DMS79 (cell line): ENCODE results near the gene UBE2E1.
"Not testable (repeated sequence)": the region's sequence is repeated elsewhere in the genome, so short reads cannot be mapped to it uniquely, and the experiment has no call there.

ENCODE experiments used
- DNase-seq: peaks from one replicate; lab custom pipeline; 2025; lab: John Stamatoyannopoulos, UW

UBE2E1 gene

GRCh38 chr3:23881993-23882392, 76.2 kb downstream of the UBE2E1 start:
- not testable (repeated sequence) for DNase-seq

GRCh38 chr3:23882487-23882918, 76.7 kb downstream of the UBE2E1 start:
- no peak for DNase-seq

- no peak for DNase-seq
Observed at GRCh38 chr3:23884481-23884880, 78.7 kb downstream of the UBE2E1 start.

DNA sequence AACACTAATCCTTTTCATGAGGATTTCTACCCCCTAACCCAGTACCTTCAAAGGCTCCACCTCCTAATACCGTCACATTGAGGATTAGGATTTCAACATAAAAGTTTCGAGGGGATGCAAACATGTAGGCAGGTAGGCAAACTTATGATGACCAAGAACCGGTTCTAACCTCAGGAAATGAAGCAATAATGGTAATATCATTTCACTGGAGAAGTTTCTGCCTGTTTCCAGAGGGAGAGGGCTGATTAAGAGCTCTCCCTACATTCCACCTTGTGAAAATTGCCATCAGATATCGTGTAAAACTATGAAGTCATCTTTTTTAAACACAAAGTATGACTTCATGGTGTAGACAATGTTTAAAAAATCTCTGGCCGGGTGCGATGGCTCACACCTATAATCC, 79.5 kb downstream of the UBE2E1 start:
- DNase-seq = no peak

GRCh38 chr3:23886311-23886710, 80.6 kb downstream of the UBE2E1 start:
- no peak for DNase-seq

DNA sequence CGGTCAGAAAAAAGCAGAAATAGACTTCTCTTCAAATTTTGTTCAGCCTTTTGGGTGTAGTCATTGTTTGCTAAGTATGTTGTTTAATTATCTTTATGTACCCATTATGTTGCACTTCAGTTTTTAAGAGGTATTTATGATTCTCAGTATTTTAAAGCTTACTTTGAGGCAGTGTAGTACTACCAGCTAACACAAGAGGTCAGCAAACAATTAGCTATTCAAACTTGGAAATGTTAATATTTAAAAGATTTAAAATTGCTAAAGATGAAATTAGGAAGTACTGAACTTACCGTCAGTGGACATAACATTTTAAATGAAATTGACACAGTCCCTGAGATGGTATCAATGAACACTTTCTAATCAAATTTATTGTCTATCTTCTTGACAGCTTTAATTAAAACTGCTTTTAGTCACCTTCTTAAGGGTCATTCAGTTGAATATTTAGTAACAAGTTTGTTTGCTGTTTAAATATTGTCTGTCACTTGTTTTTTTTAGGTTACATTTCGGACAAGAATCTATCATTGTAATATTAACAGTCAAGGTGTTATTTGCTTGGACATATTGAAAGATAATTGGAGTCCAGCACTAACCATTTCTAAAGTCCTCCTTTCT, 83.0 kb downstream of the UBE2E1 start:
- no peak for DNase-seq

DNA sequence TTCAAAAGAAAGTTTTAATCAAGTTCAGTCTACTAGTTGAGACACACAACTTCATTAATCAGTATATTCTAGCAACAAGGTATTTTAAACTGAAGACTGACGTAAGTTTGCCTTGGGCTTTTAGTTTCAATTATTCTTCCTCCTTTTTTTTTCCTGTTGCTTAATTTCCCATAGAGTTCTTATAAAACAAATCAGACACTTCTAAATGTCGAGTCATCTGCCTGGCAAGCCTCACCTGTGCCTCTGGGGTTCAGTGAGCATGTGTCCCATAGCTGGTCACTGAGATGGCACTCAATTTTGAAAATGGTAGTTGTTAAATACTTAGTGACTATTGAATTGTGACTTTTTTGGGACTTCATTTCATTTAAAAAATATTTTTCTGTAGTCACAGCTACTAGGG, 83.6 kb downstream of the UBE2E1 start:
- DNase-seq = no peak

- no peak for DNase-seq
Observed at GRCh38 chr3:23889950-23890349, 84.2 kb downstream of the UBE2E1 start.

DNA sequence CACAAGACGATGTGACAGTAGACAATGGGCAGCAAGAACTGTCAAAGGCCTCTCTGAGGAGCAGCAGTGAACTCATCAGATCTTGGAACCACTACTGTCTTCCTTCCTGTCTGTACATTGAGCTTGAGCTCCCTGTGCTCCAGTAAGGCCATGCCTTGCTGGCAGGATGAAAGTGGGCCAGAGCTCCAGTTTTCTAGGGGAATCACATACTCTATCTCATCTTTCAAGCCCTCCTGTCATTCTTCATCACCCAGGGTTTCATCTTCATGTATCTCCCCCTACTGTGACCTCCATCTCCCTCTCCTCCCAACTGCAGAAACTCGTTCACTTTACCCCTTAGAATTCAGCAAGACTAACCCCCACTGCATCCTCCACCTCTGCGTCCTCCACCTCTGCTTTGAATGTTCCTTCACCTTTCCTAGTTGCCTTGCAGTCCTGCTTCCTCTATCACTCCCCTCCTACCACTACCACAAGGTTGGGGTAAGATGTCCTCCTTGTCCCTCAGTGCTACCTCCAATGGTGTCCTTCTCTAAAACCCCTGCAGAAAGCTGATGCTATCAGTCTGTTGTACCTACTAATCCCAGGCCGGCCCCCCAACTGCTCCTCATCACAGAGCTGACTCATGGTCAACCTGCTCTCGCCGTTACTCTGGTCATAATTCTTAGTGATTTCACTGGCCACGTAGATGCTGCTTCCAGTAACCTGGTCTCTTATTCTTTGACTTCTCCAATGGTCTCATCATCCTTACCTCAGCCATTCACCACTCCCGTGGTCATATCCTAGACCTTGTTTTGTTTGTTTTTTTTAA, 88.7 kb downstream of the UBE2E1 start:
- DNase-seq = no peak

DNA sequence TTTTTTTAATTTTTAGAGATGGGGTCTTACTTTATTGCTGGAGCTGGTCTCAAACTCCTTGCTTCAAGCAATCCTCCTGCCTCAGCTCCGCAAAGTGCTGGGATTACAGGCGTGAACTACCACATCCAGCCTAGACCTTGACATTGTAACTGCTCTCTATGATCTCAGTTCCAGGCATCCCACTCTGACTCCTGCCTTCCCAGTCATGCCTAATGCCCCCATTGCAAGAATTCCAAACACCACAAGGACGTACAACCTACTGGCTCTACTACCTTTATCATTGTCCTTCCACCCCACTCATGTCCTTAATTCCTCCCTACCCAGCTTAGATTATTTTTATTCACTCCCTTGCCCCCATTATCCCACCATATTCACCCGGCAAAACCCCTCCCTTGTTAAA, 89.4 kb downstream of the UBE2E1 start:
- DNase-seq = no peak

DNA sequence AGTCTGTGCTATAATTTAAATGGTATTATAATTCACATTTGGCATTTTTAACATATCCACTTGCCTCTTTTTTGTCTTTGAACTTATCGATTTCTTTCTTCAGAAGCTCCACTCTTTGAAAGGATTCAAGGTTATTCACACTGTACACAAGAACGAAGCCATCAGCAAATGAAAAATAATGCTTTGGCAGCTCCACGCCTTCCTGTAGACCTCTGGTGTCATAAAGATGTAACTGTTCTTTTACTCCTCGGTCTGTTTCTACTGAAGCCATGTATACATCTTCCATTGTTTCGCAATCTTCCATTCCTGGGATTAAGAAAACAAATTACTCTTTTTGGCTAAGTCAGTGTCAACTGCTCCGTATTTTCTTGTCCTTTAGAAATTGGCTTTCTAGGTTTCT, 95.0 kb downstream of the UBE2E1 start:
- no peak for DNase-seq

DNA sequence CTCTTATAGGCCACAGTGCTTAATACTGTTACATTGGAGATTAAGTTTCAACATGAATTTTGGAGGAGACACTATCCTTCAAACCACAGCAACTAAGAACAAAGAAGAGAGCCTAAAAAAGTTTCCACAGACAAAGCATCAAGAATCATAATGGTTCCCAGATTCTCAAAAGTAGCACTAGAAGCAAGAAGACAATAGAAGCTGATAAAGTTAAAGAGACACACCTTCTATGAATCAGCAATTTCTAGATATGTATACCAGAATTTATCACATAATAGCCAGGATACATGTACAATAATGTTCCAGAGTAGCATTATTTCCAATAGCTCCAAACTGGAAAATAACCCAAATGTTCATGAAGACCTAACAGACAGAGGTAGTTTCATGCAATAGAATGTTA, 98.8 kb downstream of the UBE2E1 start:
- DNase-seq = no peak

DNA sequence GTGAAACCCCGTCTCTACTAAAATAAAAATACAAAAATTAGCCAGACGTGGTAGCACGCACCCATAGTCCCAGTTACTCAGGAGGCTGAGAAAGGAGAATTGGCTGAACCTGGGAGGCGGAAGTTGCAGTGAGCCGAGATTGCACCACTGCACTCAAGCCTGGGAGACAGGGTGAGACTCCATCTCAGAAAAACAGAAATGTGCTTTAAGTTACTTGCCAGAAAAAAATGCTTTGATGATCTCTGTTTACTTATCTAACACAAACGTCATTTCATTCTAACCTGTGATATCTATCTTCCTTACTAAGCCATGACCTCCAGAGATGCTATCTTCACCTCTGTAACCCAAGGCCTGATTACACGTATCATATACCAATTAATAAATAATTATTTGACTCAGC, 103.6 kb downstream of the UBE2E1 start:
- DNase-seq = no peak

DNA sequence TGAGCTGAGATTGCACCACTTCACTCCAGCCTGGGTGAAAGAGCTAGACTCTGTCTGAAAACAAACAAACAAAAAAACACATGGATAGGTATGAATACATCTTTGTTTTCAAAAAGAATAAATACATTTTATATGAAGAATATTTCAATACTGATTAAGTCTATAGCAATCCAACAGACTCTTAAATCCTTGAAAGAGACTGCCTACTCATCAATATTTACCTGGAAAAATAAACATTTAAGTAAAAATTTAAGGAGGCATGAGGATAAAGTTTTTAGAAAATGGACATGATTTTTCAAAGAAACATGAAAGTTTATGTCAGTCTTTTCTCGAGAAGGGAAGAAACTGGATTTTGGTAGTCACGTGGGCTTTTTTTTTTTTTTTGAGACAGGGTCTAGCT, 105.6 kb downstream of the UBE2E1 start:
- no peak for DNase-seq

DNA sequence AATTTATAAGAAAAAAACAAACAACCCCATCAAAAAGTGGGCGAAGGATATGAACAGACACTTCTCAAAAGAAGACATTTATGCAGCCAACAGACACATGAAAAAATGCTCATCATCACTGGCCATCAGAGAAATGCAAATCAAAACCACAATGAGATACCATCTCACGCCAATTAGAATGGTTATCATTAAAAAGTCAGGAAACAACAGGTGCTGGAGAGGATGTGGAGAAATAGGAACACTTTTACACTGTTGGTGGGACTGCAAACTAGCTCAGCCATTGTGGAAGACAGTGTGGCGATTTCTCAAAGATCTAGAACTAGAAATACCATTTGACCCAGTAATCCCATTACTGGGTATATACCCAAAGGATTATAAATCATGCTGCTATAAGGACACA, 106.6 kb downstream of the UBE2E1 start:
- DNase-seq = not testable (repeated sequence)

DNA sequence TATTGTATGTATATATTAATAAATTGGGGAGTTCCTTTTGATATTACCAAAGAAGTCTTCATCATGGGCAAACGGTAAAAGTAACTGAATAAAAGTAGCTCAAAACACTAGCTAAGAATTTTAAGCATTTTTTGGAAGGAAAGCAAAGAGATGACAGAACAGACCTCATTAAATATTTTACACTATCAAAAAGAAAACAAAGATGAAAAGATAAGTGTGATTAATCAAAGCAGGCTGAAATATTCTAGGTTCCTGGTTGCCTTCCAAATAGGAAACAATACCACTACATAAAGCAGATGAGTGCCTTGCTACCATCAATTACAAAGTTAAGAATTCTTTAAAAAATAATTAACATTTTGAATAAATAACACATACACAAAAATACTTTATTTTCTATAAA, 107.4 kb downstream of the UBE2E1 start:
- no peak for DNase-seq

- DNase-seq = no peak
Observed at GRCh38 chr3:23913873-23914743, 108.4 kb downstream of the UBE2E1 start.

DNA sequence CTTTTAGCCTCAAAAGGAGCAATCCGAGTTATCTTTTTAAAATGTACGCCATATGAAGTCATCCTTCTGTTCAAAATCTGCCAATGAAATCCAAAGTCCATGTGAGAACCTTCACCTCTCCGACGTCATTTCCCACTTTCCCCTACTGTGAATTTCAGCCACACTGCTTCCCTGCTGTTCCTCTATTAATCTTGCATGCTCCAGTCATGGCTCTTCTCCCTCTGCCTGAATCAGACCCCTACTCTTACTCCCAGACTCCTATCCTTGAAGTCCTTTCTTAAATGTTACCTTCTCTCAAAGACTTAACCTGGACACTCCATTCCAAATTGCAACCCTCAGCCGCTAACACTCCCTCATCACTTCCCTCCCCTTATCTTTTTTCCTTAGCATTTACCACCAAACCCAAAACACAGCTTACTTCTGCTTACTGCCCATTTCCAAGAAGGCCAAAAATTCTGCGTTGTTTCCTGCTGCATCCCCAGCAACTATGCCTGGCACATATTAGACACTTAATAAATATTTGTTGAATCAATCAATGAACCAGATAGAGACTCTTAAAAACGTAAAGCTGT, 109.9 kb downstream of the UBE2E1 start:
- no peak for DNase-seq

GRCh38 chr3:23916152-23916885, 110.6 kb downstream of the UBE2E1 start:
- no peak for DNase-seq

- DNase-seq = peak; percentile 78
Observed at GRCh38 chr3:23916886-23917678, 111.3 kb downstream of the UBE2E1 start, which contains the start of the genes NKIRAS1 and RPL15. Gene NKIRAS1, minus strand, starts transcription at chr3:23916990. Its CDS starts 6,086 bp downstream, at chr3:23910904. Gene RPL15, plus strand, starts transcription at chr3:23917132. Its CDS starts 728 bp downstream, at chr3:23917860.
